A673 (cell line): ENCODE results near the gene RPE.

Experiments used
- CTCF ChIP-seq: fragments of 300-800, 200-600 bp; sonication (generic); conservative IDR thresholded peaks from 2 replicates; pipeline ENCODE4 v1.5.1; 2017; ENCODE audit warnings: low read depth, mild to moderate bottlenecking, antibody characterized with exemption, low read length, moderate library complexity, mixed read lengths
- EZH2 ChIP-seq: fragments of 200-600 bp; sonication (generic); IDR thresholded peaks from 2 replicates; pipeline ENCODE4 v1.6.1; 2017; ENCODE audit warnings: borderline replicate concordance, low read depth, mild to moderate bottlenecking, mixed read lengths, antibody characterized with exemption, low read length; ENCODE audit not compliant: poor library complexity, severe bottlenecking

GRCh38 chr2:209969692-209970091 is 32.7 kb upstream of the RPE start:
- TF ChIP-seq CTCF = no peak
- TF ChIP-seq EZH2 = no peak
